Large intestine (tissue), 3 donors: ENCODE measurements around the gene CNOT1. TPM values are rescaled to one million over a fixed set of nuclear protein-coding genes. Genes with fewer than 3 reads are reported as not detected.
"Not testable (repeated sequence)": the region's sequence is repeated elsewhere in the genome, so short reads cannot be mapped to it uniquely, and the experiment has no call there.

Source experiments
- DNase-seq, 2 donors: peaks; one replicate each; pipeline versions ENCODE4 v3.0.0 to v3.0.0-alpha.2; 2013
- H3K27ac ChIP-seq: one replicate; pipeline ENCODE4 v1.5.1; 2013; ENCODE audit warnings: low read length
- H3K27me3 ChIP-seq: 2 replicates; pipeline ENCODE4 v1.6.1; 2013; ENCODE audit warnings: low read length; ENCODE audit not compliant: control insufficient read depth, insufficient read depth
- H3K36me3 ChIP-seq: 2 replicates; pipeline ENCODE4 v1.6.1; 2013; ENCODE audit warnings: low read length; ENCODE audit not compliant: control insufficient read depth, insufficient read depth
- H3K4me1 ChIP-seq: one replicate; pipeline ENCODE4 v1.6.1; 2013; ENCODE audit warnings: low read length; ENCODE audit not compliant: control insufficient read depth, insufficient read depth
- H3K4me3 ChIP-seq: one replicate; pipeline ENCODE4 v1.5.1; 2013; ENCODE audit warnings: low read length
- H3K9me3 ChIP-seq: one replicate; pipeline ENCODE4 v1.6.1; 2013; ENCODE audit warnings: mild to moderate bottlenecking, low read depth, low read length, moderate library complexity; ENCODE audit not compliant: control insufficient read depth
- WGBS: methylation state at CpG from one replicate; pipeline ENCODE4 v1.1.5; 2013; ENCODE audit warnings: low lambda C conversion rate; ENCODE audit not compliant: insufficient coverage; 5-methylcytosine and 5-hydroxymethylcytosine counted together
- polyA plus RNA-seq: library from polyadenylated mRNA; unstranded; fragments of 120-200 nt; gene quantifications from one replicate; pipeline ENCODE4 v1.2.1, GENCODE V29; 2013

CNOT1 gene
- polyA plus RNA-seq, 1 donor: 171 TPM

GRCh38 chr16:58495521-58496331 lies 133.9 kb downstream of the CNOT1 start:
- Histone ChIP-seq H3K27me3 (peaks cover 24% of the 10 kb centered on the region), H3K36me3 (no peaks in the 10 kb centered on the region), H3K4me3 (no peak overlapping the region), H3K9me3 (no peaks in the 10 kb centered on the region), H3K4me1 (peaks cover 16% of the 10 kb centered on the region), H3K27ac (peak overlapping the region; percentile 66)
- no CpG with 5 or more reads among the region's 24 CpGs for WGBS
- no peak for DNase-seq

- DNase-seq: peak; percentile 84 to 88
- WGBS: no CpG with 5 or more reads among the region's 8 CpGs
- H3K36me3 ChIP-seq: no peaks in the 10 kb centered on the region
- H3K27ac ChIP-seq: peak overlapping the region; percentile 66
- H3K27me3 ChIP-seq: peaks cover 18% of the 10 kb centered on the region
- no peak overlapping the region for H3K4me3 ChIP-seq
- peaks cover 11% of the 10 kb centered on the region for H3K4me1 ChIP-seq
- H3K9me3 ChIP-seq: no peaks in the 10 kb centered on the region
These were observed 134.6 kb downstream of the CNOT1 start for GRCh38 chr16:58494981-58495520.

GRCh38 chr16:58493756-58494431 lies 135.7 kb downstream of the CNOT1 start:
- no peak overlapping the region for H3K27ac ChIP-seq
- peaks cover 8% of the 10 kb centered on the region for H3K27me3 ChIP-seq
- no peak for DNase-seq
- H3K36me3 ChIP-seq: no peaks in the 10 kb centered on the region
- peaks cover 6% of the 10 kb centered on the region for H3K4me1 ChIP-seq
- H3K9me3 ChIP-seq: no peaks in the 10 kb centered on the region
- WGBS: no CpG with 5 or more reads among the region's 20 CpGs
- no peak overlapping the region for H3K4me3 ChIP-seq

DNA sequence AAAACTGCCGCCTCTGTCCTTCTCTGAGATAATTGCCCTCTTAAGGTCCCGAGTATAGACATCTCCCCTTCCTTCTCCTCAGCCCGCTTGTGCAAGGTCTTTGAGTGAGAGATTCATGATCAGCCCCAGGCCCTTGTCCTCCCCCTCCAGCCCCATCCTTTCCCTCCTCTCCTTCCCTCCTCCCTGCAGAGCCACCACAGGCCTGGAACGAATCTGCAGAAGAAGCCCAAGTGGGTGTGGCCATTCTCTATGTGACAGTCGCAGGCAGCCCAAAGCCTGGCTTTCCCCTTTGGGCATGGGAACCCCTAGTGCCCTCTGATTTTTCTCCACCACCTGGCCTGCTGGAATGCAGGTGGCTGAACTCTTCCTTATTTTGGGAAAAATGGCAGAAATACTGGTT lies 136.9 kb downstream of the CNOT1 start:
- whole genome bisulfite sequencing: no CpG with 5 or more reads among the region's 5 CpGs
- H3K9me3 ChIP-seq: no peaks in the 10 kb centered on the region
- H3K4me1 ChIP-seq: peaks cover 6% of the 10 kb centered on the region
- DNase-seq: no peak
- no peak overlapping the region for H3K27ac ChIP-seq
- H3K27me3 ChIP-seq: peaks cover 7% of the 10 kb centered on the region
- H3K36me3 ChIP-seq: no peaks in the 10 kb centered on the region
- no peak overlapping the region for H3K4me3 ChIP-seq

DNA sequence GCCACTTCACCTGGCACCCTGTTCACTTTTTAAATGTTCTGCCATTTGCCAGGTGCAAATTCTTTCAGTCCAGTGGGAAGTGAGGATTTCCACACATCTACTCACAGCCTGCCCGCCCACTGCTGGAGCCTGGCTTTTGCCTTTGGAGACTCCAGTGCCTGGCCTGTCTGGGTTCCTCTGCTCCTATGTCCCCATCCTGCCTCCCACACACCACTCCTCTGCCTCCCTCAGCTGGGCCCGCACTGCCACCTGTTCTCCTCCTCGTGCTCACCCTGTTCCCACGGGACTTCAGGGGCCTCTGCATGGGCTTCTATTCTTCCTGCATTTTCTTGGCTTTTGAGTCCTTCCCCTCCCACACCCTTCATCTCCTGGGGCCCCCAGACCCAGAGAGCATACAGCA lies 137.6 kb downstream of the CNOT1 start:
- no peak overlapping the region for H3K27ac ChIP-seq
- no peak for DNase-seq
- H3K4me1 ChIP-seq: peaks cover 6% of the 10 kb centered on the region
- H3K36me3 ChIP-seq: no peaks in the 10 kb centered on the region
- WGBS: no CpG with 5 or more reads among the region's 4 CpGs
- H3K9me3 ChIP-seq: no peaks in the 10 kb centered on the region
- peaks cover 7% of the 10 kb centered on the region for H3K27me3 ChIP-seq
- H3K4me3 ChIP-seq: no peak overlapping the region

DNA sequence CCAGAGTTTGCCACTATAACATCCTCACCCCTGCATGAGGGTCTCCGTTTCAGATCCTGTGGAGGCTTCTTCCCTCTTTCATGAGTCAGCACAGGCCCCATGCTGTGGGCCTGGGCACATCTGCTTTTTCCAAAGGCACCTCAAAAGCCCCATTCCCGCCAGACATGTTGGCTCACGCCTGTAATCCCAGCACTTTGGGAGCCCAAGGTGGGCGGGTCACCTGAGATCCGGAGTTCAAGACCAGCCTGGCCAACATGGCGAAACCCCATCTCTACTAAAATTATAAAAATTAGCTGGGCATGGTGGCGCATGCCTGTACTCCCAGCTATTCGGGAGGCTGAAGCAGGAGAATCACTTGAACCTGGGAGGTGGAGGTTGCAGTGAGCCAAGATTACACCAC lies 139.1 kb downstream of the CNOT1 start:
- not testable (repeated sequence) for H3K9me3 ChIP-seq, H3K36me3 ChIP-seq, H3K4me3 ChIP-seq, H3K4me1 ChIP-seq, H3K27ac ChIP-seq, H3K27me3 ChIP-seq, DNase-seq
- no CpG with 5 or more reads among the region's 8 CpGs for WGBS

- no peaks in the 10 kb centered on the region for H3K4me1 ChIP-seq
- H3K27me3 ChIP-seq: peaks cover 3% of the 10 kb centered on the region
- no peak overlapping the region for H3K27ac ChIP-seq
- no peak for DNase-seq
- no CpG with 5 or more reads among the region's 4 CpGs for WGBS
- H3K36me3 ChIP-seq: no peaks in the 10 kb centered on the region
- H3K4me3 ChIP-seq: no peak overlapping the region
- no peaks in the 10 kb centered on the region for H3K9me3 ChIP-seq
These were observed 139.6 kb downstream of the CNOT1 start for GRCh38 chr16:58490065-58490464.

DNA sequence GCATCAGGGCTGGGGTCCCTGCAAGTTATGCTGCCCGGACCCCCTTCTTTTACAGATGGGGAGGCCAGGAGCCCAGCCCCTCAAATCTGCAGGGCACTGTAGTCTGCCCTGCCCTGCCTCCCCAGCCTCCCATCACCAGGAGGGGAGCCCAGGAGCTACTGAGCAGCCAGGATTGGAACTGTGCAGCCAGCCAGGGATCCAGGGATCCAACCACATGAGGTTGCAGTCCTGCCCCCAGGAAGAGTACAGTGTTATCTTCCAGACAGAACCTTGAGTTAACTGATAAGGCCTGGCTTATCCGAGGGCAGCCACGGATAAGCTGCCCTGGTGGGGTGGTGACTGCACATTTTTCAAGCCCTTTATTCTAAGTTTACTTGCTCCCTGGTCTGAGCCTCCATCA lies 141.1 kb downstream of the CNOT1 start:
- Histone ChIP-seq H3K9me3 (no peaks in the 10 kb centered on the region), H3K27ac (no peak overlapping the region), H3K36me3 (no peaks in the 10 kb centered on the region), H3K27me3 (peaks cover 2% of the 10 kb centered on the region), H3K4me3 (no peak overlapping the region), H3K4me1 (no peaks in the 10 kb centered on the region)
- WGBS: no CpG with 5 or more reads among the region's 3 CpGs
- no peak for DNase-seq

GRCh38 chr16:58487566-58488351 lies 141.9 kb downstream of the CNOT1 start:
- peak; percentile 63 to 70 for DNase-seq
- Histone ChIP-seq H3K27ac (no peak overlapping the region), H3K4me3 (no peak overlapping the region), H3K9me3 (no peaks in the 10 kb centered on the region), H3K27me3 (peaks cover 2% of the 10 kb centered on the region), H3K36me3 (no peaks in the 10 kb centered on the region), H3K4me1 (no peaks in the 10 kb centered on the region)
- no CpG with 5 or more reads among the region's 43 CpGs for whole genome bisulfite sequencing

- DNase-seq: no peak
- Histone ChIP-seq H3K4me1 (no peaks in the 10 kb centered on the region), H3K9me3 (no peaks in the 10 kb centered on the region), H3K4me3 (no peak overlapping the region), H3K27me3 (peaks cover 2% of the 10 kb centered on the region), H3K36me3 (no peaks in the 10 kb centered on the region), H3K27ac (no peak overlapping the region)
- WGBS: no CpG with 5 or more reads among the region's 11 CpGs
These were observed 144.3 kb downstream of the CNOT1 start for GRCh38 chr16:58485184-58485887.
